Keratinocyte (primary cell): Measurements from ENCODE around the gene PIR. TPM values are rescaled to one million over a fixed set of nuclear protein-coding genes. Genes with fewer than 3 reads are reported as not detected.

Source experiments
- DNase-seq: peaks from one replicate; pipeline ENCODE4 v3.0.0-alpha.2; 2011; ENCODE audit warnings: low read depth, missing footprints, low spot score
- FAIRE-seq: peaks from 2 replicates; lab custom pipeline; 2011; peaks lifted over from hg19 to GRCh38; lab: Jason Lieb, UNC
- H2AFZ ChIP-seq: 2 replicates; pipeline ENCODE4 v1.6.0; 2012; ENCODE audit warnings: low read length, control low read depth, inconsistent platforms; ENCODE audit not compliant: control insufficient read depth
- H3K27ac ChIP-seq: 2 replicates; pipeline ENCODE4 v1.5.1; 2011; ENCODE audit warnings: low read length; ENCODE audit not compliant: control insufficient read depth, insufficient read depth
- H3K27me3 ChIP-seq: 3 replicates; pipeline ENCODE4 v1.6.0; 2011; ENCODE audit warnings: low read length; ENCODE audit not compliant: control insufficient read depth, insufficient read depth; ENCODE audit errors: extremely low read depth
- H3K36me3 ChIP-seq, 2 experiments: 2 replicates in 1 of 2; 3 replicates in 1 of 2; pipeline ENCODE4 v1.5.1; 2011; ENCODE audit warnings: low read length in 2 of 2, mild to moderate bottlenecking in 1 of 2; ENCODE audit not compliant: control insufficient read depth in 2 of 2, insufficient read depth in 2 of 2; ENCODE audit errors: extremely low read depth in 1 of 2
- H3K4me1 ChIP-seq: 3 replicates; pipeline ENCODE4 v1.5.1; 2011; ENCODE audit warnings: low read length; ENCODE audit not compliant: control insufficient read depth, insufficient read depth; ENCODE audit errors: extremely low read depth
- H3K4me2 ChIP-seq: 3 replicates; pipeline ENCODE4 v1.6.0; 2011; ENCODE audit warnings: low read depth, low read length; ENCODE audit not compliant: control insufficient read depth, insufficient read depth; ENCODE audit errors: extremely low read depth
- H3K4me3 ChIP-seq, 3 experiments: fragments of 200-600 bp in 1 of 3; sonication (generic) in 1 of 3; 2 replicates in 2 of 3; 3 replicates in 1 of 3; pipeline ENCODE4 v1.5.1; 2011 to 2016; ENCODE audit warnings: low read length in 3 of 3, mild to moderate bottlenecking in 3 of 3, control low read depth in 2 of 3, inconsistent platforms in 1 of 3, low read depth in 1 of 3, mixed read lengths in 1 of 3, mixed run types in 1 of 3, moderate library complexity in 1 of 3; ENCODE audit not compliant: control insufficient read depth in 2 of 3, insufficient read depth in 2 of 3; ENCODE audit errors: extremely low read depth in 1 of 3
- H3K79me2 ChIP-seq: 2 replicates; pipeline ENCODE4 v1.6.0; 2012; ENCODE audit warnings: low read length; ENCODE audit not compliant: control insufficient read depth, insufficient read depth
- H3K9ac ChIP-seq: 3 replicates; pipeline ENCODE4 v1.6.0; 2011; ENCODE audit warnings: low read length; ENCODE audit not compliant: control insufficient read depth, insufficient read depth; ENCODE audit errors: extremely low read depth
- H3K9me1 ChIP-seq: 3 replicates; pipeline ENCODE4 v1.6.0; 2011; ENCODE audit warnings: low read length; ENCODE audit not compliant: control insufficient read depth, insufficient read depth; ENCODE audit errors: extremely low read depth
- H3K9me3 ChIP-seq: 2 replicates; pipeline ENCODE4 v1.5.1; 2012; ENCODE audit warnings: low read depth, low read length; ENCODE audit not compliant: control insufficient read depth
- H4K20me1 ChIP-seq: 3 replicates; pipeline ENCODE4 v1.6.0; 2011; ENCODE audit warnings: low read length; ENCODE audit not compliant: control insufficient read depth, insufficient read depth; ENCODE audit errors: extremely low read depth
- EZH2 ChIP-seq: IDR thresholded peaks from one replicate; pipeline ENCODE4 v1.6.1; 2012; ENCODE audit warnings: inconsistent platforms, mild to moderate bottlenecking, low read length, moderate library complexity
- dilution Hi-C: fragments of 300-500 bp; cut with MboI; formaldehyde crosslinking; loops from one replicate; pipeline ENCODE4 v1.7.0; 2020; ENCODE audit warnings: low sequenced_read_pairs; ENCODE audit not compliant: extremely low pct_ligation_motif_present
- polyA plus RNA-seq, 5 experiments: library from polyadenylated mRNA; depleted of rRNA in 3 of 5; stranded (reverse) in 3 of 5; stranded (forward) in 1 of 5; unstranded in 1 of 5; fragments of >200 nt; gene quantifications; 1 replicate in 1 of 5; 2 replicates in 3 of 5; 3 replicates in 1 of 5; pipeline versions ENCODE4 v1.2.1 to v1.2.3, GENCODE V29; 2011 to 2012; ENCODE audit warnings: missing spikeins in 2 of 5, low read depth in 1 of 5, low replicate concordance in 1 of 5
- TF ChIP-seq, protein P1 (sequence below), 3 experiments: IDR thresholded peaks in 1 of 3; conservative IDR thresholded peaks in 1 of 3; optimal IDR thresholded peaks in 1 of 3; 2 replicates in 2 of 3; 3 replicates in 1 of 3; pipeline versions ENCODE3 to v1.5.1; 2011; ENCODE audit warnings: low read length in 3 of 3, mild to moderate bottlenecking in 3 of 3, moderate library complexity in 2 of 3, control low read depth in 1 of 3, inconsistent platforms in 1 of 3; ENCODE audit not compliant: insufficient read depth in 2 of 3; ENCODE audit errors: extremely low read depth in 1 of 3

Gene PIR
- polyA plus RNA-seq, 1 donor (not counting 4 experiments of a cell fraction or from before 2014, with no cell fraction given), result 23.2 TPM

DNA sequence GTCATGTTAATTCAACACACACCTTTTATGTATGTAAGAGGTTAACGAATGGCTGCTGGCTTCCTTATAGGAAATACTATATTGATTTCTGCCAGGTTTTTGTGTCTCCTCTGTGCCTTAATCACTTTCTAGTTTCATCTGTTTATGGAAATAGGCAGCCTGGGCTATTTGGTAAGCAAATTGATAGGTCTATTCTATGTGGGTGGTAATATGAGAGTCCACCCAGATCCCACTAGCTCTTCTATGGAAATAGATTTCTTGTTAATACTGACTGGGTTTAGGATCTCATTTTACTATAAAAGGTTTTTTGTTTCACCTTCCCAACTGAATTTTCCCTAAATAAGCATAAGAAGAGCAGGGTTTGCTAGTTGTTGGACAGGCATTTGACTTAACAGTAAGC is 11.5 kb upstream of the PIR start:
- no peaks in the 10 kb centered on the region for H3K79me2 ChIP-seq
- H3K9me3 ChIP-seq, result no peaks in the 10 kb centered on the region
- peak overlapping the region; percentile 66 for H3K27ac ChIP-seq
- no peaks in the 10 kb centered on the region for H3K27me3 ChIP-seq
- peak overlapping the region in 1 of 3 experiments; percentile 41 for H3K4me3 ChIP-seq
- no peaks in the 10 kb centered on the region for H3K9me1 ChIP-seq
- dilution Hi-C loops, result no loop called here
- H3K4me1 ChIP-seq, result peaks cover 13% of the 10 kb centered on the region
- peak; percentile 5 for FAIRE-seq
- H4K20me1 ChIP-seq, result no peaks in the 10 kb centered on the region
- DNase-seq, result no peak
- H3K9ac ChIP-seq, result no peak overlapping the region
- H2AFZ ChIP-seq, result peak overlapping the region; percentile 57
- H3K4me2 ChIP-seq, result peak overlapping the region; percentile 77
- no peaks in the 10 kb centered on the region for H3K36me3 ChIP-seq
- no peak for TF ChIP-seq EZH2
- TF ChIP-seq, protein P1, sequence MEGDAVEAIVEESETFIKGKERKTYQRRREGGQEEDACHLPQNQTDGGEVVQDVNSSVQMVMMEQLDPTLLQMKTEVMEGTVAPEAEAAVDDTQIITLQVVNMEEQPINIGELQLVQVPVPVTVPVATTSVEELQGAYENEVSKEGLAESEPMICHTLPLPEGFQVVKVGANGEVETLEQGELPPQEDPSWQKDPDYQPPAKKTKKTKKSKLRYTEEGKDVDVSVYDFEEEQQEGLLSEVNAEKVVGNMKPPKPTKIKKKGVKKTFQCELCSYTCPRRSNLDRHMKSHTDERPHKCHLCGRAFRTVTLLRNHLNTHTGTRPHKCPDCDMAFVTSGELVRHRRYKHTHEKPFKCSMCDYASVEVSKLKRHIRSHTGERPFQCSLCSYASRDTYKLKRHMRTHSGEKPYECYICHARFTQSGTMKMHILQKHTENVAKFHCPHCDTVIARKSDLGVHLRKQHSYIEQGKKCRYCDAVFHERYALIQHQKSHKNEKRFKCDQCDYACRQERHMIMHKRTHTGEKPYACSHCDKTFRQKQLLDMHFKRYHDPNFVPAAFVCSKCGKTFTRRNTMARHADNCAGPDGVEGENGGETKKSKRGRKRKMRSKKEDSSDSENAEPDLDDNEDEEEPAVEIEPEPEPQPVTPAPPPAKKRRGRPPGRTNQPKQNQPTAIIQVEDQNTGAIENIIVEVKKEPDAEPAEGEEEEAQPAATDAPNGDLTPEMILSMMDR (optimal IDR thresholded peaks at IDR 0.05 in 1 of 3, IDR thresholded peaks at IDR 0.05 in 1 of 3, conservative IDR thresholded peaks at IDR 0.05 in 1 of 3; ENCODE audit: extremely low read depth in 1 of 3, insufficient read depth in 2 of 3, low read length in 3 of 3), result no peak

DNA sequence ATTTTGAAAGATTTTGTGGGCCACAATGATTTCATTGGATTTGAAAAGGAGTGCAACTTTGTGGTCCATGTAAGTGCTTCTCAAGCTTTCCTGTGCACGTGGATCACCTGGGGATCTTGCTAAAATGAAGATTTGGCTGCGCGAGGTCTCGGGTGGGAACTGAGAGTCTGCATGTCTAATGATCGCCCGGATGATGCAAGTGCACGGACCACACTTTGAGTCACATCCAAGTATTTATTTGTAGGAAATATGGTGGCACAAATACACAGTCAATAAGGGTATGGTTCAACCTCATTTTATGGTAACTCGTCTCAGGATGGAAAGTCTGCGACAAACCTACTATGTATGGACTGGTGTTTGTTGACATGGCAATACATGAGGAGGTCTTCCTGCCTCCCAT is 8.4 kb upstream of the PIR start:
- Histone ChIP-seq H3K9me1 (no peaks in the 10 kb centered on the region), H3K27ac (no peak overlapping the region), H3K4me1 (peaks cover 21% of the 10 kb centered on the region), H2AFZ (no peak overlapping the region), H4K20me1 (no peaks in the 10 kb centered on the region), H3K4me2 (no peak overlapping the region), H3K79me2 (no peaks in the 10 kb centered on the region), H3K4me3 (no peak overlapping the region), H3K36me3 (no peaks in the 10 kb centered on the region), H3K9me3 (no peaks in the 10 kb centered on the region), H3K9ac (no peak overlapping the region), H3K27me3 (no peaks in the 10 kb centered on the region)
- no peak for DNase-seq
- TF ChIP-seq EZH2, result no peak
- TF ChIP-seq, protein P1 (optimal IDR thresholded peaks at IDR 0.05 in 1 of 3, IDR thresholded peaks at IDR 0.05 in 1 of 3, conservative IDR thresholded peaks at IDR 0.05 in 1 of 3; ENCODE audit: extremely low read depth in 1 of 3, insufficient read depth in 2 of 3, low read length in 3 of 3), result no peak
- FAIRE-seq, result no peak
- dilution Hi-C loops, result no loop called here
